ENCODE measurements around the gene DYNC1LI1. TPM values are rescaled to one million over a fixed set of nuclear protein-coding genes. Genes with fewer than 3 reads are reported as not detected.

The DYNC1LI1 gene
- total RNA-seq, 1 experiment from 2014 or later = 42.8 TPM

DNA sequence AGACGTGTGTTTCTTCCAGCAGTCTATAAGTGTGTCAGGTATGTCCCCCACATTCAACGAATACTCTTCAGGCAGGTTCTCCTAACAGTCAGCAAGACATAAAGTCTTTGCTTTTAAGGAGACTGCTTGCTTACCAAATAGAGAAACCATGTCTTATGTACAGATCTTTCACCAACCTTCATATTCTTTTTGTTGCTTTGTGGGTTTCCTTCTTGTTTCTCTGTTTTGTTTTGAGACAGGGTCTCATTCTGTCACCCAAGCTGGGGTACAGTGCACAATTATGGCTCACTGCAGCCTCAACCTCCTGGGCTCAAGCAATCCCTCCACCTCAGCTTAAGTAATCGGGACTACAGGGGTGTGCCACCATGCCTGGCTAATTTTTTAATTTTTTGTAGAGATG lies 14.3 kb downstream of the DYNC1LI1 start (continued):
- no peak for TF ChIP-seq AFF4 (CRISPR knock-in tag; IDR thresholded peaks at IDR 0.05; ENCODE audit: borderline replicate concordance)
- no peak for TF ChIP-seq NR3C1 (CRISPR knock-in tag; conservative IDR thresholded peaks at IDR 0.05; ENCODE audit: low read depth)
- TF ChIP-seq, protein P1, sequence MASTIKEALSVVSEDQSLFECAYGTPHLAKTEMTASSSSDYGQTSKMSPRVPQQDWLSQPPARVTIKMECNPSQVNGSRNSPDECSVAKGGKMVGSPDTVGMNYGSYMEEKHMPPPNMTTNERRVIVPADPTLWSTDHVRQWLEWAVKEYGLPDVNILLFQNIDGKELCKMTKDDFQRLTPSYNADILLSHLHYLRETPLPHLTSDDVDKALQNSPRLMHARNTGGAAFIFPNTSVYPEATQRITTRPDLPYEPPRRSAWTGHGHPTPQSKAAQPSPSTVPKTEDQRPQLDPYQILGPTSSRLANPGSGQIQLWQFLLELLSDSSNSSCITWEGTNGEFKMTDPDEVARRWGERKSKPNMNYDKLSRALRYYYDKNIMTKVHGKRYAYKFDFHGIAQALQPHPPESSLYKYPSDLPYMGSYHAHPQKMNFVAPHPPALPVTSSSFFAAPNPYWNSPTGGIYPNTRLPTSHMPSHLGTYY (CRISPR knock-in tag; IDR thresholded peaks at IDR 0.05) = no peak
- TF ChIP-seq NR1H2 (CRISPR knock-in tag; IDR thresholded peaks at IDR 0.05) = no peak
- TF ChIP-seq, protein P2, sequence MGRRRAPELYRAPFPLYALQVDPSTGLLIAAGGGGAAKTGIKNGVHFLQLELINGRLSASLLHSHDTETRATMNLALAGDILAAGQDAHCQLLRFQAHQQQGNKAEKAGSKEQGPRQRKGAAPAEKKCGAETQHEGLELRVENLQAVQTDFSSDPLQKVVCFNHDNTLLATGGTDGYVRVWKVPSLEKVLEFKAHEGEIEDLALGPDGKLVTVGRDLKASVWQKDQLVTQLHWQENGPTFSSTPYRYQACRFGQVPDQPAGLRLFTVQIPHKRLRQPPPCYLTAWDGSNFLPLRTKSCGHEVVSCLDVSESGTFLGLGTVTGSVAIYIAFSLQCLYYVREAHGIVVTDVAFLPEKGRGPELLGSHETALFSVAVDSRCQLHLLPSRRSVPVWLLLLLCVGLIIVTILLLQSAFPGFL (CRISPR knock-in tag; IDR thresholded peaks at IDR 0.05; ENCODE audit: borderline replicate concordance) = no peak
- no peak for TF ChIP-seq ZNF138 (CRISPR knock-in tag; conservative IDR thresholded peaks at IDR 0.05)
- no peak for TF ChIP-seq GRHL2 (CRISPR knock-in tag; IDR thresholded peaks at IDR 0.05; ENCODE audit: insufficient replicate concordance, severe bottlenecking)
- no peak for TF ChIP-seq FOXJ3 (CRISPR knock-in tag; IDR thresholded peaks at IDR 0.05; ENCODE audit: borderline replicate concordance)
- no peak for TF ChIP-seq TEAD4 (CRISPR knock-in tag; IDR thresholded peaks at IDR 0.05)
- no peak for TF ChIP-seq ZNF232 (CRISPR knock-in tag; IDR thresholded peaks at IDR 0.05)

- peaks cover 21% of the 10 kb centered on the region for H3K4me1 Mint-ChIP-seq
- H3K36me3 Mint-ChIP-seq = no peaks in the 10 kb centered on the region
- CTCF ChIA-PET = no interaction called here
- H3K4me3 Mint-ChIP-seq = no peak overlapping the region
- H3K27me3 Mint-ChIP-seq (ENCODE audit: low read depth) = no peaks in the 10 kb centered on the region
- ATAC-seq (no peak), DNase-seq (ENCODE audit: low spot score) (no peak)
- TF ChIP-seq, protein P3, sequence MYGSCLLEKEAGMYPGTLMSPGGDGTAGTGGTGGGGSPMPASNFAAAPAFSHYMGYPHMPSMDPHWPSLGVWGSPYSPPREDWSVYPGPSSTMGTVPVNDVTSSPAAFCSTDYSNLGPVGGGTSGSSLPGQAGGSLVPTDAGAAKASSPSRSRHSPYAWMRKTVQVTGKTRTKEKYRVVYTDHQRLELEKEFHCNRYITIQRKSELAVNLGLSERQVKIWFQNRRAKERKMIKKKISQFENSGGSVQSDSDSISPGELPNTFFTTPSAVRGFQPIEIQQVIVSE (CRISPR knock-in tag; IDR thresholded peaks at IDR 0.05; ENCODE audit: borderline replicate concordance) = no peak
- TF ChIP-seq MLX (CRISPR knock-in tag; IDR thresholded peaks at IDR 0.05) (no peak), GTF2I (CRISPR knock-in tag; conservative IDR thresholded peaks at IDR 0.05) (no peak), ZNF232 (CRISPR knock-in tag; IDR thresholded peaks at IDR 0.05) (no peak), CREB1 (CRISPR knock-in tag; IDR thresholded peaks at IDR 0.05) (no peak), ZBTB21 (CRISPR knock-in tag; IDR thresholded peaks at IDR 0.05; ENCODE audit: borderline replicate concordance) (no peak), NFE2L1 (CRISPR knock-in tag; IDR thresholded peaks at IDR 0.05) (no peak), ZNF423 (CRISPR knock-in tag; IDR thresholded peaks at IDR 0.05) (no peak), ZBTB43 (CRISPR knock-in tag; IDR thresholded peaks at IDR 0.05) (no peak), ZSCAN18 (CRISPR knock-in tag; IDR thresholded peaks at IDR 0.05) (no peak), PRRX2 (CRISPR knock-in tag; IDR thresholded peaks at IDR 0.05) (no peak), TCF7 (CRISPR knock-in tag; IDR thresholded peaks at IDR 0.05; ENCODE audit: low read depth) (no peak), IRF2 (CRISPR knock-in tag; IDR thresholded peaks at IDR 0.05; ENCODE audit: borderline replicate concordance, low read depth) (no peak), NR2C2 (CRISPR knock-in tag; IDR thresholded peaks at IDR 0.05) (no peak), NFYB (CRISPR knock-in tag; conservative IDR thresholded peaks at IDR 0.05; ENCODE audit: low read depth) (no peak)
- TF ChIP-seq, protein P4, sequence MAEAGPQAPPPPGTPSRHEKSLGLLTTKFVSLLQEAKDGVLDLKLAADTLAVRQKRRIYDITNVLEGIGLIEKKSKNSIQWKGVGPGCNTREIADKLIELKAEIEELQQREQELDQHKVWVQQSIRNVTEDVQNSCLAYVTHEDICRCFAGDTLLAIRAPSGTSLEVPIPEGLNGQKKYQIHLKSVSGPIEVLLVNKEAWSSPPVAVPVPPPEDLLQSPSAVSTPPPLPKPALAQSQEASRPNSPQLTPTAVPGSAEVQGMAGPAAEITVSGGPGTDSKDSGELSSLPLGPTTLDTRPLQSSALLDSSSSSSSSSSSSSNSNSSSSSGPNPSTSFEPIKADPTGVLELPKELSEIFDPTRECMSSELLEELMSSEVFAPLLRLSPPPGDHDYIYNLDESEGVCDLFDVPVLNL (CRISPR knock-in tag; IDR thresholded peaks at IDR 0.05; ENCODE audit: borderline replicate concordance, low read depth) = no peak
- POLR2A ChIA-PET = no interaction called here
- no peak overlapping the region for H3K27ac Mint-ChIP-seq
- H3K9me3 Mint-ChIP-seq = no peaks in the 10 kb centered on the region
Observed at GRCh38 chr3:32553973-32554372, 16.7 kb downstream of the DYNC1LI1 start.

All from WTC11 (cell line).